NCI-H2171 (cell line): Measurements from ENCODE around the gene REEP3.
A peak's percentile ranks its signal among the peaks of the same experiment; 100 is the strongest.
"Not testable (repeated sequence)": the region's sequence is repeated elsewhere in the genome, so short reads cannot be mapped to it uniquely, and the experiment has no call there.

Source experiments
- DNase-seq: peaks from one replicate; lab custom pipeline; 2025; lab: John Stamatoyannopoulos, UW

REEP3 gene

GRCh38 chr10:63549810-63550209 lies 28.6 kb downstream of the REEP3 start:
- DNase-seq: no peak

GRCh38 chr10:63553031-63553430 lies 31.8 kb downstream of the REEP3 start:
- no peak for DNase-seq

- DNase-seq: no peak
Observed at GRCh38 chr10:63553473-63553872, 32.3 kb downstream of the REEP3 start.

- DNase-seq: no peak
Observed at GRCh38 chr10:63554657-63555056, 33.5 kb downstream of the REEP3 start.

- no peak for DNase-seq
Observed at GRCh38 chr10:63555330-63555729, 34.1 kb downstream of the REEP3 start.

GRCh38 chr10:63558132-63558784 lies 37.1 kb downstream of the REEP3 start:
- no peak for DNase-seq

GRCh38 chr10:63561341-63561740 lies 40.1 kb downstream of the REEP3 start:
- peak; percentile 15 for DNase-seq

GRCh38 chr10:63562391-63562790 lies 41.2 kb downstream of the REEP3 start:
- no peak for DNase-seq

- no peak for DNase-seq
Observed at GRCh38 chr10:63562857-63563256, 41.7 kb downstream of the REEP3 start.

GRCh38 chr10:63563623-63564022 lies 42.4 kb downstream of the REEP3 start:
- no peak for DNase-seq

GRCh38 chr10:63564731-63565130 lies 43.5 kb downstream of the REEP3 start:
- not testable (repeated sequence) for DNase-seq

GRCh38 chr10:63573068-63573697 lies 52.0 kb downstream of the REEP3 start:
- DNase-seq: no peak

GRCh38 chr10:63574011-63574410 lies 52.8 kb downstream of the REEP3 start:
- DNase-seq: no peak

GRCh38 chr10:63576501-63576900 lies 55.3 kb downstream of the REEP3 start:
- DNase-seq: no peak

- DNase-seq: no peak
Observed at GRCh38 chr10:63578501-63578900, 57.3 kb downstream of the REEP3 start.

- no peak for DNase-seq
Observed at GRCh38 chr10:63579371-63580014, 58.3 kb downstream of the REEP3 start.

- no peak for DNase-seq
Observed at GRCh38 chr10:63582690-63583089, 61.5 kb downstream of the REEP3 start.

- no peak for DNase-seq
Observed at GRCh38 chr10:63583397-63583796, 62.2 kb downstream of the REEP3 start.

GRCh38 chr10:63583909-63584724 lies 62.9 kb downstream of the REEP3 start:
- no peak for DNase-seq

GRCh38 chr10:63584725-63585035 lies 63.5 kb downstream of the REEP3 start:
- no peak for DNase-seq

- no peak for DNase-seq
Observed at GRCh38 chr10:63585041-63585440, 63.8 kb downstream of the REEP3 start.

GRCh38 chr10:63586043-63586442 lies 64.8 kb downstream of the REEP3 start:
- DNase-seq: no peak

GRCh38 chr10:63587191-63587590 lies 66.0 kb downstream of the REEP3 start:
- DNase-seq: no peak
